Measurements from ENCODE around the gene GABRB2. TPM values are rescaled to one million over a fixed set of nuclear protein-coding genes. Genes with fewer than 3 reads are reported as not detected.

Gene GABRB2
- total and polyA plus RNA-seq, 2 of the 13 experiments (the other 11 are each of a cell fraction or from before 2014, with no cell fraction given): 0.01 TPM; not detected in 1

DNA sequence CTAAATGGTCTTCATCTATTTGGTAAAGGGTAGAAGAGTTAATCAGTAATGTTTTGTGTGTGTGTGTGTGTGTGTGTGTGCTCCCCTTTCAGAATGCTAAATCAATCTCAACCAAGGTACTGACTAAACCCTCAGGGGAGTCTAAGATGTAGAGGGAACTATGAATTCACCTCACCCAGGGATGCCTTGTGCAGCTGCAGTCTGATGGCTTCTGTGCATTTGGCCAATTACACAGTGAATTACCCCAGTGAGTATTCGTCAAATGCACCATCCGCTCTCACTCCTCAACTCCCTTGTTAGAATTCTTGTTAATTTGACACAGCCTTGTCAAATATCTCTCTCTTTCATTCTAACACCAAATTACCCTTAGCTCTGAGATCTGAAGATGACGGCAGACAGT lies 234.6 kb downstream of the GABRB2 start:
- ChIA-PET POLR2A (no interaction called here), CTCF (ENCODE audit: low intra/inter-chr PET ratio, low total read pairs) (no interaction called here)
- H3K79me2 ChIP-seq (ENCODE audit: insufficient read depth, low read length): no peaks in the 10 kb centered on the region
- no peak overlapping the region for H3K4me3 ChIP-seq (replicated peaks in 1 of 3; ENCODE audit: insufficient read depth in 1 of 3, low read depth in 2 of 3, low read length in 3 of 3)
- no peak overlapping the region for H3K27ac ChIP-seq (ENCODE audit: extremely low read length, insufficient read depth, low read length)
- BruUV-seq (replicated peaks): no TSS peak
- WGBS (ENCODE audit: low lambda C conversion rate): 68% methylated on average over 3 of the region's 3 CpGs
- TF ChIP-seq, protein P1, sequence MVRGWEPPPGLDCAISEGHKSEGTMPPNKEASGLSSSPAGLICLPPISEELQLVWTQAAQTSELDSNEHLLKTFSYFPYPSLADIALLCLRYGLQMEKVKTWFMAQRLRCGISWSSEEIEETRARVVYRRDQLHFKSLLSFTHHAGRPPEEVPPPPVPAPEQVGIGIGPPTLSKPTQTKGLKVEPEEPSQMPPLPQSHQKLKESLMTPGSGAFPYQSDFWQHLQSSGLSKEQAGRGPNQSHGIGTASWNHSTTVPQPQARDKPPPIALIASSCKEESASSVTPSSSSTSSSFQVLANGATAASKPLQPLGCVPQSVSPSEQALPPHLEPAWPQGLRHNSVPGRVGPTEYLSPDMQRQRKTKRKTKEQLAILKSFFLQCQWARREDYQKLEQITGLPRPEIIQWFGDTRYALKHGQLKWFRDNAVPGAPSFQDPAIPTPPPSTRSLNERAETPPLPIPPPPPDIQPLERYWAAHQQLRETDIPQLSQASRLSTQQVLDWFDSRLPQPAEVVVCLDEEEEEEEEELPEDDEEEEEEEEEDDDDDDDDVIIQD (CRISPR knock-in tag; IDR thresholded peaks at IDR 0.05; ENCODE audit: low read depth): no peak
- TF ChIP-seq ZFX (CRISPR knock-in tag; IDR thresholded peaks at IDR 0.05; ENCODE audit: low read depth): no peak
- TF ChIP-seq ATF7-NPFF (CRISPR knock-in tag; IDR thresholded peaks at IDR 0.05; ENCODE audit: low read depth): no peak
- TF ChIP-seq FOXA3 (CRISPR knock-in tag; IDR thresholded peaks at IDR 0.05): no peak
- no peak for ATAC-seq
- no peak overlapping the region for H2AFZ ChIP-seq (ENCODE audit: low read length)
- H3K9ac ChIP-seq (ENCODE audit: insufficient read depth, low read depth, low read length): no peak overlapping the region
- in situ Hi-C loops (cut with HindIII; ENCODE audit: extremely low pct_ligation_motif_present, low pct_unique_long_range_greater_than_20kb): no loop called here
- H3K4me1 ChIP-seq (ENCODE audit: insufficient read depth, low read length): no peaks in the 10 kb centered on the region
- no peak overlapping the region for H3K4me2 ChIP-seq (ENCODE audit: low read depth, low read length)
- H4K20me1 ChIP-seq (ENCODE audit: insufficient read depth, low read length): no peaks in the 10 kb centered on the region
- intact Hi-C loops (cut with micrococcal nuclease; ENCODE audit: unreplicated experiment): no loop called here
- FAIRE-seq: no peak
- H3K36me3 ChIP-seq (replicated peaks in 1 of 2; ENCODE audit: control insufficient read depth in 1 of 2, insufficient read depth in 2 of 2, low read length in 2 of 2): no peaks in the 10 kb centered on the region
- H3K27me3 ChIP-seq (ENCODE audit: control insufficient read depth in 1 of 2, insufficient read depth in 2 of 2, low read length in 2 of 2): no peaks in the 10 kb centered on the region
- H3K9me3 ChIP-seq (ENCODE audit: low read length): no peaks in the 10 kb centered on the region
- DNase-seq (ENCODE audit: low spot score): no peak

DNA sequence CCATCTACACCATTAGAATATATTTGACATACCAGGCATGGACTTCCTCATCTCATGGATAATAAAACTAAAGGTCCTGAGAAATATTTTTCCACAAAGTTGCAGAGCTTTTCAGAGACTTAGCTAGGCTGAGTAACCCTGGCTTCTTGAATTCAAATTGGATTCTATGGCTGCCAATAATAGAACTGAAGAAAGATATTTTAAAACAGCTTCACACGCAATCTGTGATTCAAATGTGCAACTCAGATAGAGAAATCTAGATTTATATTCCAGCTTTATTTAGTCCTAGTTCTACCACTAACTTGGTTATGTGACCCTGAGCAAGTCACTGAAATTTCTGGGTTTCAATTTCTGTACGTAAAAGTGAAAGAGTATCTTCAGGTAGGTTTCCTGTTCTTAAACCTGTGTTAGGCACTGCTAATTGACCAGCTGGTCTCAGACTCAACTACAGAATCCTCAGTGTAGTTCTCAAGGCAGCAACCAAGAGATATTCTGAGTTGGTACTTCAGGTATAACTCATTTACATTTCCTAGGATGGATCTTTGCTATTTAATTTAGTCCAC lies 235.3 kb downstream of the GABRB2 start:
- POLR2A ChIA-PET: no interaction called here
- Histone ChIP-seq H3K4me1 (ENCODE audit: insufficient read depth, low read length) (no peaks in the 10 kb centered on the region), H3K9me3 (ENCODE audit: low read length) (no peaks in the 10 kb centered on the region), H4K20me1 (ENCODE audit: insufficient read depth, low read length) (no peaks in the 10 kb centered on the region), H3K9ac (ENCODE audit: insufficient read depth, low read depth, low read length) (no peak overlapping the region), H3K27ac (ENCODE audit: extremely low read length, insufficient read depth, low read length) (no peak overlapping the region), H3K79me2 (ENCODE audit: insufficient read depth, low read length) (no peaks in the 10 kb centered on the region), H2AFZ (ENCODE audit: low read length) (no peak overlapping the region), H3K27me3 (ENCODE audit: control insufficient read depth in 1 of 2, insufficient read depth in 2 of 2, low read length in 2 of 2) (no peaks in the 10 kb centered on the region), H3K4me3 (replicated peaks in 1 of 3; ENCODE audit: insufficient read depth in 1 of 3, low read depth in 2 of 3, low read length in 3 of 3) (no peak overlapping the region), H3K36me3 (replicated peaks in 1 of 2; ENCODE audit: control insufficient read depth in 1 of 2, insufficient read depth in 2 of 2, low read length in 2 of 2) (no peaks in the 10 kb centered on the region), H3K4me2 (ENCODE audit: low read depth, low read length) (no peak overlapping the region)
- no peak for ATAC-seq
- CTCF ChIA-PET (ENCODE audit: low intra/inter-chr PET ratio, low total read pairs): no interaction called here
- in situ Hi-C loops (cut with HindIII; ENCODE audit: extremely low pct_ligation_motif_present, low pct_unique_long_range_greater_than_20kb) (no loop called here), intact Hi-C loops (cut with micrococcal nuclease; ENCODE audit: unreplicated experiment) (no loop called here)
- FAIRE-seq: no peak
- BruUV-seq (replicated peaks): no TSS peak
- DNase-seq (ENCODE audit: low spot score): no peak
- WGBS (ENCODE audit: low lambda C conversion rate): 17% methylated on average over 2 of the region's 2 CpGs
- TF ChIP-seq AGO2 (optimal IDR thresholded peaks at IDR 0.05; ENCODE audit: low read depth, low read length) (no peak), ZNF75D (CRISPR knock-in tag; IDR thresholded peaks at IDR 0.05; ENCODE audit: borderline replicate concordance) (no peak), ZNF761 (CRISPR knock-in tag; conservative IDR thresholded peaks at IDR 0.05) (no peak), SIN3B (IDR thresholded peaks at IDR 0.05; ENCODE audit: low read length) (no peak), ZBTB38 (CRISPR knock-in tag; IDR thresholded peaks at IDR 0.05) (no peak), TMF1 (CRISPR knock-in tag; IDR thresholded peaks at IDR 0.05; ENCODE audit: low read depth) (no peak), YY1 (IDR thresholded peaks at IDR 0.05; ENCODE audit: insufficient read depth, insufficient replicate concordance, low read depth, low read length) (no peak), SCMH1 (CRISPR knock-in tag; IDR thresholded peaks at IDR 0.05; ENCODE audit: borderline replicate concordance) (no peak)
- TF ChIP-seq, protein P2, sequence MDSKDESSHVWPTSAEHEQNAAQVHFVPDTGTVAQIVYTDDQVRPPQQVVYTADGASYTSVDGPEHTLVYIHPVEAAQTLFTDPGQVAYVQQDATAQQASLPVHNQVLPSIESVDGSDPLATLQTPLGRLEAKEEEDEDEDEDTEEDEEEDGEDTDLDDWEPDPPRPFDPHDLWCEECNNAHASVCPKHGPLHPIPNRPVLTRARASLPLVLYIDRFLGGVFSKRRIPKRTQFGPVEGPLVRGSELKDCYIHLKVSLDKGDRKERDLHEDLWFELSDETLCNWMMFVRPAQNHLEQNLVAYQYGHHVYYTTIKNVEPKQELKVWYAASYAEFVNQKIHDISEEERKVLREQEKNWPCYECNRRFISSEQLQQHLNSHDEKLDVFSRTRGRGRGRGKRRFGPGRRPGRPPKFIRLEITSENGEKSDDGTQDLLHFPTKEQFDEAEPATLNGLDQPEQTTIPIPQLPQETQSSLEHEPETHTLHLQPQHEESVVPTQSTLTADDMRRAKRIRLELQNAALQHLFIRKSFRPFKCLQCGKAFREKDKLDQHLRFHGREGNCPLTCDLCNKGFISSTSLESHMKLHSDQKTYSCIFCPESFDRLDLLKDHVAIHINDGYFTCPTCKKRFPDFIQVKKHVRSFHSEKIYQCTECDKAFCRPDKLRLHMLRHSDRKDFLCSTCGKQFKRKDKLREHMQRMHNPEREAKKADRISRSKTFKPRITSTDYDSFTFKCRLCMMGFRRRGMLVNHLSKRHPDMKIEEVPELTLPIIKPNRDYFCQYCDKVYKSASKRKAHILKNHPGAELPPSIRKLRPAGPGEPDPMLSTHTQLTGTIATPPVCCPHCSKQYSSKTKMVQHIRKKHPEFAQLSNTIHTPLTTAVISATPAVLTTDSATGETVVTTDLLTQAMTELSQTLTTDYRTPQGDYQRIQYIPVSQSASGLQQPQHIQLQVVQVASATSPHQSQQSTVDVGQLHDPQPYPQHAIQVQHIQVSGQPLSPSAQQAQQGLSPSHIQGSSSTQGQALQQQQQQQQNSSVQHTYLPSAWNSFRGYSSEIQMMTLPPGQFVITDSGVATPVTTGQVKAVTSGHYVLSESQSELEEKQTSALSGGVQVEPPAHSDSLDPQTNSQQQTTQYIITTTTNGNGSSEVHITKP (CRISPR knock-in tag; IDR thresholded peaks at IDR 0.05; ENCODE audit: low read depth): no peak
